Measurements from ENCODE around the gene ELL.

Gene ELL

DNA sequence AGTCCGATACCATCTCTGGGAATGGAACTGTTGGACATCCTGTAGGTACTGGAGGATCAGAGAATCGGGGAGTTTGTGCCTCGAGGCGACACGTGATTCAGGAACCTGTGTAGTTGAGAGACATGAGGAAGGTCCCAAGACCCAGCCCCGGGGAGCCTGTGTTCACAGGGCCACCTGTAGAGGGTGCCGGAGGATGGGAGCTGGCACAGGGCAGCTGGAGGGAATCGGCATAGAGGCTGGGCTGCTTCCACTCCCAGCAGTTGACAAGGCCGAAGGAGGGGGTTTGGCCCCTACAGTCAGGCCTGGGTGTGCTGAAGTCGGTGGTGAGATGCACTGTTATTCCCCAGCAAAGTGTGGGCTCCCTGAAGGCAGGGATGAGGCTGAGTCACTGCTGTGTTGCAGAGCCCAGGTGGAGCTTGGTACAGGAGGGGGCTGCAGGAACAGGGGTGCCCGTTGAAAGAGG is 81.4 kb downstream of the ELL start:
- POLR2A ChIA-PET: no interaction called here
- peak; percentile 55 for DNase-seq (ENCODE audit: extremely low spot score)
- CTCF ChIA-PET: interaction anchor here (1.0 to 2.6 kb wide), 6 partner anchors 8 to 52 kb away, joined by 3 to 20 read pairs (median 4); no protein-coding TSS in a partner anchor
- TF ChIP-seq, protein P1, sequence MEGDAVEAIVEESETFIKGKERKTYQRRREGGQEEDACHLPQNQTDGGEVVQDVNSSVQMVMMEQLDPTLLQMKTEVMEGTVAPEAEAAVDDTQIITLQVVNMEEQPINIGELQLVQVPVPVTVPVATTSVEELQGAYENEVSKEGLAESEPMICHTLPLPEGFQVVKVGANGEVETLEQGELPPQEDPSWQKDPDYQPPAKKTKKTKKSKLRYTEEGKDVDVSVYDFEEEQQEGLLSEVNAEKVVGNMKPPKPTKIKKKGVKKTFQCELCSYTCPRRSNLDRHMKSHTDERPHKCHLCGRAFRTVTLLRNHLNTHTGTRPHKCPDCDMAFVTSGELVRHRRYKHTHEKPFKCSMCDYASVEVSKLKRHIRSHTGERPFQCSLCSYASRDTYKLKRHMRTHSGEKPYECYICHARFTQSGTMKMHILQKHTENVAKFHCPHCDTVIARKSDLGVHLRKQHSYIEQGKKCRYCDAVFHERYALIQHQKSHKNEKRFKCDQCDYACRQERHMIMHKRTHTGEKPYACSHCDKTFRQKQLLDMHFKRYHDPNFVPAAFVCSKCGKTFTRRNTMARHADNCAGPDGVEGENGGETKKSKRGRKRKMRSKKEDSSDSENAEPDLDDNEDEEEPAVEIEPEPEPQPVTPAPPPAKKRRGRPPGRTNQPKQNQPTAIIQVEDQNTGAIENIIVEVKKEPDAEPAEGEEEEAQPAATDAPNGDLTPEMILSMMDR (IDR thresholded peaks at IDR 0.05; ENCODE audit: control extremely low read depth, extremely low read depth, low read depth, missing control alignments): peak; percentile 52

DNA sequence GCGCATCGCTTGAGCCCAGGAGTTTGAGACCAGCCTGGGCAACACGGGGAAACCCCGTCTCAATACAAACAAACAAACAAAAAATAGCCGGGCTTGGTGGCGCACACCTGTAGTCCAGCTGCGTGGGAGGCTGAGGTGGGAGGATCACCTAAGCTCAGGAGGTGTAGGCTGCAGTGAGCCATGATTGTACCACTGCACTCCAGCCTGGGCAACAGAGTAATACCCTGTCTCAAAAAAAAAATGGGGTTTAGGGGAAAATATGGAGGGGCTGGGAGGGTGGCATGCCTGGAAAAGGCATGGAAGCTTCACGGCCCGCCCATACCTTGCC is 82.0 kb downstream of the ELL start:
- ChIA-PET CTCF (interaction anchor here (1.0 to 2.6 kb wide), 5 partner anchors 9 to 51 kb away, joined by 3 to 20 read pairs (median 4); no protein-coding TSS in a partner anchor), POLR2A (no interaction called here)
- DNase-seq (ENCODE audit: extremely low spot score): no peak
- TF ChIP-seq, protein P1 (IDR thresholded peaks at IDR 0.05; ENCODE audit: control extremely low read depth, extremely low read depth, low read depth, missing control alignments): no peak

DNA sequence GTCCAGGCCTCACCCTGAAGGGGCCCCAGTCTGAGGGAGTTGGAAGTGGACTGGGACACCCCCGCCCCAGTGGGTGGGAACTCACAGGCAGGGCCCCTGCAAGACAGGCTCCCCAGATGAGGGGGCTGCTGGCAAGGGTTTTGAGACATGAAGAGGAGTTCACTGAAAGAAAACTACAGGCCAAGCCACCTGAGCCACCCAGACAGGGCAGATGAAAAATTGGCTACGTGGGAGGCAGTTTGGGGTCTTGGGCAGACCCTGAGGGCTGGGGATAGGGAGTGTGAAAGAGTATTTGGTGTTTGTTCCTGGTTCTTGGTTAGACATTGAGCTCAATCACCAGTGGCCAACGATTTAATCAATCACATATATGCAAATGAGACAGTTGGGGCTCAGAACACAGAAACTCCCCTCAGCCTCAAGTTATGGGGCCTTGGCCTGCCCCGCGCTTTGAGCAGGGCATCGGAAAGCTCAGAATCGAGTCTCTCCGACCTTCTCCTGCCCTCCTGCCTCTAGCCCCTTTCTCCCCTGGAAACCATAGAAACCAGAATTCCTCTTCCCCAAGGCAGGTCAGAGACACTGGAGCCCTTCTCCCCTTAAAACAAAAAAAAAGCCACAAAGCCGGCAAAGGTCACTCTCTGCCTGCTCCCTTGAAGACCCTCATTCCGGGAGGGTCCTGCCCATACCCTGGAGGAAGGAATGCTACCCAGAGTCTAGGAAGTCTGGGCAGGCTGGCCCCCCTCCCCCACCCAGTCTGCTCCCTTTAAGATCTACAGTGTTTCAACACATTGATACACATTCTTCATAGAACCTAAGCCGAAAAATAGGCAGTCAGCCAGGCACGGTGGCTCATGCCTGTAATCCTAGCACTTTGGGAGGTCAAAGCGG is 82.6 kb downstream of the ELL start:
- POLR2A ChIA-PET: no interaction called here
- TF ChIP-seq, protein P1 (IDR thresholded peaks at IDR 0.05; ENCODE audit: control extremely low read depth, extremely low read depth, low read depth, missing control alignments): no peak
- DNase-seq (ENCODE audit: extremely low spot score): no peak
- CTCF ChIA-PET: interaction anchor here (0.6 to 2.6 kb wide), 6 partner anchors 12 to 50 kb away, joined by 3 to 20 read pairs (median 3); partner anchors contain the start of gene SSBP4

DNA sequence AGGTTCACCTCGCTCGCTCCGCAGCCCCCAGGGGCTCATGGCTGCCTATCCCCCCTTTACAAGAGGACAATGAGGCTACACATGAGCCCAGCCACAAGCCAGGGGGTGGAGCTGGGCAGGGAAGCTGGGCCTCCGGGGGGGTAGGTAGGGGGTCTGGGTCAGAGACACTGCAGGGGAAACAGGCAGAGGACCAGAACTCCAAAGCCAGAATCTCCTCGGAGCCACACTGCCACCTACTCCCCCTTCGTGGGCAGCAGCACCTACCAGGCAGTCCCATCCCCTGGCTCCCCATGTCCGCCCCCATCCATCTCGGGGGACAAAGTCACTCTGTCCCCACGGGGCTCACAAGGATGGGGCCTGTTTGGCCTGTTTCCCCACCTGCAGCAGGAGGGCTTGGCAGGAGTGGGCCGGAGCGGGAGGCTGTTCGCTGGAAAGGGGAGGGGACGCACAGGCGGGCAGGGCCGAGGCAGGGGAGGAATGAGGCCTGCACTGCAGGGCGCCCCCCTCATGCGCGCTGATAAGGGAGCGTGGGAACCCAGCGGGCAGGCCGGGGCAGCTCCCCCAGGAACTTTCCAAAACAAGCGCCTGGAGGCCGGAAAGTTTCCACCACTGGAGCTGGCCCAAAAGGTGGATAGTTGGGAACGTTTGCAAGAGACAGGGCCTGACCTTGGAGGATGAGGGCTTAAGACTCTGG is 83.4 kb downstream of the ELL start:
- TF ChIP-seq, protein P1 (IDR thresholded peaks at IDR 0.05; ENCODE audit: control extremely low read depth, extremely low read depth, low read depth, missing control alignments): no peak
- ChIA-PET CTCF (interaction anchor here (0.6 to 2.6 kb wide), 5 partner anchors 12 to 37 kb away, joined by 3 to 20 read pairs (median 3); partner anchors contain the start of gene SSBP4), POLR2A (no interaction called here)
- DNase-seq (ENCODE audit: extremely low spot score): no peak

DNA sequence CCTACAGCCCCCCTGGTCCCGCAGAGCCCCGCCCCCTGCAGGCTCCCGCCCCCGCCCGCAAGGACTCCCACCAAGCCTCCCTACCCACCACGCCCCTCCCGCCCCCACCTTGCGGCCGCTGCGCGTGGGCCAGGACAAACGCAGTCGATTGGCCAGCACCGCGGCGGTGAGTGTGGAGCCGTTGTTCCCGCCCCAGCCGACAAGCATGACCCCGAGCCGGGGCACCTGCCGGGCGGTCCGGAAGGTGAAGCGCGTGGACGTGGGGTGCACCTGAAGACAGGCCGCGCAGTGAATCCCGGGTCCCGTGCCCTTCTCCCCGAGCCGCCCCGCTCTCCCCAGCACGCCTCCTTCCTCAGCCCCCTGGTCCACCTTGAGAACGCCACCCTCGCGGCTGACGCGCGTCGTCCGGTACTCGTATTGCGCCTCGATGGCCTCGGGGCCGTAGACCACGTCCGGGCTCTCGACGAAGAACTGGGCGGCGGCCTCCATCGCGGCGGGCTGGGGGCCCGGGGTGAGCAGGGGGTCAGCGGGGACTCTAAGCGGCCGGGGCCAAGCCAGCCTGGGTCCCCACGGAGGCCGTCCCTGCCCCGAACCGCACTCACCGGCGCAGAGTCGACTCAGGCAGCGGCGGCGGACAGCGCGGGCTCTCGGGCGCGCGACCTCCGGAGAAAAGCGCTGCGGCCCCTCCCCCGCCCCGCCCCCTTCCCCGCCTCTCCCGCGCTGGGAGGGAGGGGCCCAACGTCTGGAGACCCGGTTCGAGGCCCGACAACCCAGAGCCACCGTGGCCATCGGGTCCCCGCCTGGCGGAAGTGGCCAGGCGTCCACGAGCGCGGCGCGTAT is 84.2 kb downstream of the ELL start, which contains the start of gene ISYNA1:
ISYNA1 (minus strand) TSS at position 643 of the 840 bp plus-strand sequence; CDS start at position 489, 154 bp downstream.
- ChIA-PET POLR2A (interaction anchor here (0.7 kb wide), 1 partner anchor 23 kb away, joined by 3 read pairs; no protein-coding TSS in a partner anchor), CTCF (interaction anchor here (1.1 to 1.4 kb wide), 2 partner anchors 13 to 36 kb away, joined by 3 to 5 read pairs; no protein-coding TSS in a partner anchor)
- TF ChIP-seq, protein P1 (IDR thresholded peaks at IDR 0.05; ENCODE audit: control extremely low read depth, extremely low read depth, low read depth, missing control alignments): no peak
- DNase-seq (ENCODE audit: extremely low spot score): peak; percentile 72

Measured in GM10248 (cell line).